ENCODE results near the gene SPG21.

Gene SPG21

DNA sequence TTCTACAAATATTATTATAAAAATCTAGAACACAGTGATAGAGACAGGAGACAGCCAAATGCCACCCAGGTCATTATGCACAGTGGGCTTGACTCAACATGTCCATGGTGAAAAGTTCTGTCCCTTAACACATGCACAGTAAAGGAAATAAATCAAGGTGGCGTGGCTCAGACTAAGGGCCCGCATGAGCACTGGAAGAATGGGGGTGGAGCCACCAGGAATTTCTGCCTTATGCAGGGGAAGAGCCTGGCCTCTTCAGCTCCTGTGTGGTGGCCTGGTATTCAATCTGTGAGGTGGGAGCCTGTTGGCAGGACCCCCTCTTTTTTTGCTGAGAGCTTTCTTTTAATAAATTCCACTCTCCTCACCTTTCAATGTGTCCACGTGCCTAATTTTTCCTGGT is 17.2 kb upstream of the SPG21 start:
- H3K36me3 ChIP-seq (ENCODE audit: control insufficient read depth, insufficient read depth, low read length) = no peaks in the 10 kb centered on the region; the same call in 1 of the 2 replicates
- no peak overlapping the region for H3K4me3 ChIP-seq (replicated peaks; ENCODE audit: low read depth, low read length)
- no peak for DNase-seq (ENCODE audit: extremely low read depth, insufficient read length)
- TF ChIP-seq CTCF (IDR thresholded peaks at IDR 0.05; ENCODE audit: insufficient read depth, low read length, poor library complexity, severe bottlenecking) = no peak
- no peaks in the 10 kb centered on the region for H3K27me3 ChIP-seq (replicated peaks; ENCODE audit: control insufficient read depth, insufficient read depth, low read length)

- TF ChIP-seq CTCF (IDR thresholded peaks at IDR 0.05; ENCODE audit: insufficient read depth, low read length, poor library complexity, severe bottlenecking) = no peak
- no peaks in the 10 kb centered on the region for H3K27me3 ChIP-seq (replicated peaks; ENCODE audit: control insufficient read depth, insufficient read depth, low read length)
- no peaks in the 10 kb centered on the region; the same call in 1 of the 2 replicates for H3K36me3 ChIP-seq (ENCODE audit: control insufficient read depth, insufficient read depth, low read length)
- H3K4me3 ChIP-seq (replicated peaks; ENCODE audit: low read depth, low read length) = no peak overlapping the region
- no peak for DNase-seq (ENCODE audit: extremely low read depth, insufficient read length)
Measured at GRCh38 chr15:65004993-65005392, 15.3 kb upstream of the SPG21 start.

DNA sequence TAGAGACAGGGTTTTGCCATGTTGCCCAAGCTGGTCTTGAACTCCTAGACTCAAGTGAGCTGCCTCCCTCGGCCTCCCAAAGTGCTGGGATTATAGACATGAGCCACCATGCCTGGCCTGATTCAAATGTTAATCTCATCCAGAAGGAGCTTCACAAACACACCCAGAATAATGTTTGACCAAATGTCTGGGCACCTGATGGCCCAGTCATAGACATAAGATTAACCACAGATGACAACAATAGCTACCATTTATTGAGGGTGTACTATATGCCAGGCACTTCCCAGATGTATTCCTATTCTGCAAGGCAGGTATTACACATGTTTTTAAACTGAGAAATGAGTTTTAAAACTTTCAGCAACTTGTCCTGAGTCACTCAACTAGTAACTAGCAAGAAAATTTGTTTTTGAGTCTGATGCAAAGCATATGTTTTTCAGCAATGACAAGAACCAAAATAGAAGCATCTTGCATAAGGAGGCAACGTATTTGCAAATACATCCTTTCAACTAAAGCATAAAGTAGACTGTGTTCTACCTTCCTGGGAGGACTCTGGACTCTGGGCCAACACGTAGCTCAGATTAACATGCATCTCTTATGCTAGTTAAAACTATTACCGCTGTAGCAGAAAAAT is 8.1 kb upstream of the SPG21 start:
- no peak for TF ChIP-seq CTCF (IDR thresholded peaks at IDR 0.05; ENCODE audit: insufficient read depth, low read length, poor library complexity, severe bottlenecking)
- Histone ChIP-seq H3K4me3 (replicated peaks; ENCODE audit: low read depth, low read length) (no peak overlapping the region), H3K36me3 (ENCODE audit: control insufficient read depth, insufficient read depth, low read length) (no peaks in the 10 kb centered on the region), H3K27me3 (replicated peaks; ENCODE audit: control insufficient read depth, insufficient read depth, low read length) (no peaks in the 10 kb centered on the region)
- no peak for DNase-seq (ENCODE audit: extremely low read depth, insufficient read length)

DNA sequence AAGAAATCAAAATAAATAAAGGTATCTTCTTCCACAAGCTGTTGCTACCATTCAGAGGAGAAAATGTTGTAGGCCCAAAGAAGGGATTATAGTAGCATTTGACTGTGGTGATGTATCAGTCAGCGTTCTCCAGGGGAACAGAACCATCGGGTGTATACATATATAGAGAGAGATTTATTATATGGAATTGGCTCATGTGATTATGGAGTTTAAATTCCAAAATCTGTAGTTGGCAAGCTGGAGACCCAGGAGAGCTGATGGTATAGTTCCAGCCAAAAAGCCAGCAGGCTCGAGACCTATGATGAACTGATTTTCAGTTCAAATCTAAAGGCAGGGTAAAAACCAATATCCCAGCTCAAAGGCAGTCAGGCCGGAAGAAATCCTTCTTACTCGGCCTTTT is 7.4 kb upstream of the SPG21 start:
- Histone ChIP-seq H3K27me3 (replicated peaks; ENCODE audit: control insufficient read depth, insufficient read depth, low read length) (no peaks in the 10 kb centered on the region), H3K4me3 (replicated peaks; ENCODE audit: low read depth, low read length) (no peak overlapping the region), H3K36me3 (ENCODE audit: control insufficient read depth, insufficient read depth, low read length) (no peaks in the 10 kb centered on the region)
- DNase-seq (ENCODE audit: extremely low read depth, insufficient read length) = no peak
- TF ChIP-seq CTCF (IDR thresholded peaks at IDR 0.05; ENCODE audit: insufficient read depth, low read length, poor library complexity, severe bottlenecking) = no peak

DNA sequence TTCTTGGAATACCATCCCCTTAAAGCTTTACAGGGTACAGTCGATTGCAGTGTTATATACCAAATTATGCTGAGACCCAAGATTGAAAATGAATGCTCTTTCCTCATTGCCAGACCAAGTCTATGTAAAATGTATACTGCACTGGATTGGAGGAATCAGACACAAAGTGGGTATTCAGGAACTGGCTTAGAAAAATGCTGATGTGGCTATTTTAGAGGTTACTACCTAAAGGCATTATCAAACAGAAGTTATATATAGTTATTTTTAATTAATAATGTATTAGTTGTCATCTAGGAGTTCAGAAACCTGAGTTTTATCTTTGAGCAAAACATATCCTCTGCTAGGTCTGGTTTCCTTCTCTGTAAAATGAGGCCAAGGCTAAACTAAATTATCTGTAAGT is 3.6 kb upstream of the SPG21 start:
- H3K4me3 ChIP-seq (replicated peaks; ENCODE audit: low read depth, low read length) = no peak overlapping the region
- H3K27me3 ChIP-seq (replicated peaks; ENCODE audit: control insufficient read depth, insufficient read depth, low read length) = no peaks in the 10 kb centered on the region
- no peak for DNase-seq (ENCODE audit: extremely low read depth, insufficient read length)
- H3K36me3 ChIP-seq (ENCODE audit: control insufficient read depth, insufficient read depth, low read length) = no peaks in the 10 kb centered on the region
- no peak for TF ChIP-seq CTCF (IDR thresholded peaks at IDR 0.05; ENCODE audit: insufficient read depth, low read length, poor library complexity, severe bottlenecking)

All from GM06990 (cell line).